HCT116 (cell line): Measurements from ENCODE around the gene RPS2. TPM values are rescaled to one million over a fixed set of nuclear protein-coding genes. Genes with fewer than 3 reads are reported as not detected.
A peak's percentile ranks its signal among the peaks of the same experiment; 100 is the strongest.

Experiments
- ATAC-seq: fragments of 200-7000 bp; cut with Tn5 transposase; 2 replicates; pipeline ENCODE4 v1.9.1; 2020; ENCODE audit warnings: mild to moderate bottlenecking, moderate library complexity
- BruUV-seq: library from RNA; stranded (reverse); fragments of 400-500 nt; replicated peaks from 2 replicates; lab custom pipeline; 2021; lab: Mats Ljungman, UMichigan
- CTCF ChIA-PET: fragments of 300-600 bp; sonication (Branson Sonifier 250); formaldehyde crosslinking; loops from one replicate; lab custom pipeline; 2021; ENCODE audit warnings: antibody characterized with exemption; lab: Charles Lee
- POLR2A ChIA-PET: fragments of 300-600, 350-600 bp; sonication (Branson Sonifier 250); formaldehyde crosslinking; loops from one replicate; lab custom pipeline; 2021; ENCODE audit warnings: antibody characterized with exemption; lab: Charles Lee
- RAD21 ChIA-PET, 2 experiments: fragments of 300-600 bp; sonication (Branson Sonifier 250); formaldehyde crosslinking; loops; one replicate each; lab custom pipeline; 2023; ENCODE audit warnings: low total read pairs in 2 of 2; ENCODE audit not compliant: uncharacterized antibody in 2 of 2, unreplicated experiment in 2 of 2, low non-redundant PET in 1 of 2; lab: Charles Lee
- DNase-seq: peaks from one replicate; pipeline ENCODE4 v3.0.0-alpha.2; 2010; ENCODE audit warnings: low read depth, low spot score
- H2AFZ ChIP-seq: fragments of 200-600 bp; shearing (Covaris generic), sonication (generic); 2 replicates; pipeline ENCODE4 v1.6.1; 2017; ENCODE audit warnings: low read depth, mixed run types, mixed read lengths, antibody characterized with exemption, low read length; ENCODE audit not compliant: poor library complexity, severe bottlenecking
- H3K27ac ChIP-seq: 2 replicates; pipeline ENCODE4 v1.5.1; 2012; ENCODE audit warnings: low read depth, low read length
- H3K27me3 ChIP-seq: fragments of 200-600 bp; sonication (generic); 2 replicates; pipeline ENCODE4 v1.6.1; 2016; ENCODE audit warnings: mixed run types, low read length, mixed read lengths; ENCODE audit not compliant: insufficient read depth
- H3K36me3 ChIP-seq, 2 experiments: fragments of 200-500 bp in 1 of 2; fragments of 200-600 bp in 1 of 2; sonication (Bioruptor generic) in 1 of 2; sonication (generic) in 1 of 2; 2 replicates each; pipeline versions ENCODE4 v1.5.1 to v1.6.1; 2014 to 2016; ENCODE audit warnings: low read length in 2 of 2, inconsistent platforms in 1 of 2, mixed read lengths in 1 of 2, mixed run types in 1 of 2; ENCODE audit not compliant: insufficient read depth in 2 of 2, control insufficient read depth in 1 of 2
- H3K4me1 ChIP-seq, 2 experiments: fragments of 200-600 bp in 1 of 2; sonication (generic) in 1 of 2; 2 replicates each; pipeline versions ENCODE4 v1.5.1 to v1.6.1; 2012 to 2017; ENCODE audit warnings: low read length in 2 of 2, inconsistent platforms in 1 of 2, mild to moderate bottlenecking in 1 of 2, mixed read lengths in 1 of 2, mixed run types in 1 of 2, moderate library complexity in 1 of 2; ENCODE audit not compliant: insufficient read depth in 2 of 2, control insufficient read depth in 1 of 2
- H3K4me2 ChIP-seq: fragments of 200-600 bp; sonication (generic); 2 replicates; pipeline ENCODE4 v1.6.1; 2017; ENCODE audit warnings: mixed run types, low read length, mixed read lengths
- H3K4me3 ChIP-seq, 2 experiments: fragments of 200-600 bp in 1 of 2; sonication (generic) in 1 of 2; replicated peaks in 1 of 2; 2 replicates each; pipeline ENCODE4 v1.5.1; 2011 to 2016; ENCODE audit warnings: low read length in 2 of 2, control low read depth in 1 of 2, low read depth in 1 of 2, mild to moderate bottlenecking in 1 of 2, mixed read lengths in 1 of 2, mixed run types in 1 of 2
- H3K79me2 ChIP-seq: fragments of 200-600 bp; sonication (generic); 2 replicates; pipeline ENCODE4 v1.6.1; 2017; ENCODE audit warnings: mild to moderate bottlenecking, mixed run types, low read length, moderate library complexity, mixed read lengths; ENCODE audit not compliant: insufficient read depth
- H3K9ac ChIP-seq: fragments of 200-600 bp; sonication (generic); 2 replicates; pipeline ENCODE4 v1.6.1; 2016; ENCODE audit warnings: low read length, mixed read lengths
- H3K9me2 ChIP-seq: fragments of 200-600 bp; sonication (generic), shearing (Covaris generic); 2 replicates; pipeline ENCODE4 v1.6.1; 2017; ENCODE audit warnings: mixed run types, mild to moderate bottlenecking, moderate library complexity; ENCODE audit not compliant: insufficient read depth
- H3K9me3 ChIP-seq, 2 experiments: fragments of 200-500 bp in 1 of 2; fragments of 200-600 bp in 1 of 2; sonication (Bioruptor generic) in 1 of 2; sonication (generic) in 1 of 2; 2 replicates each; pipeline ENCODE4 v1.6.1; 2014 to 2017; ENCODE audit warnings: low read length in 2 of 2, mixed read lengths in 2 of 2, inconsistent platforms in 1 of 2, low read depth in 1 of 2, mild to moderate bottlenecking in 1 of 2, mixed run types in 1 of 2, moderate library complexity in 1 of 2; ENCODE audit not compliant: control insufficient read depth in 1 of 2, insufficient read depth in 1 of 2
- H4K20me1 ChIP-seq: fragments of 200-600 bp; sonication (generic), shearing (Covaris generic); 2 replicates; pipeline ENCODE4 v1.6.1; 2017; ENCODE audit warnings: mixed run types, mild to moderate bottlenecking, moderate library complexity; ENCODE audit not compliant: insufficient read depth
- CEBPB ChIP-seq: IDR thresholded peaks from 2 replicates; pipeline ENCODE4 v1.6.1; 2012; ENCODE audit warnings: low read depth
- CTCF ChIP-seq, 3 experiments: fragments of 200-600 bp in 1 of 3; sonication (generic) in 1 of 3; IDR thresholded peaks in 2 of 3; conservative IDR thresholded peaks in 1 of 3; 2 replicates each; pipeline ENCODE4 v1.5.1; 2012 to 2017; ENCODE audit warnings: low read depth in 2 of 3, low read length in 2 of 3, antibody characterized with exemption in 1 of 3, borderline replicate concordance in 1 of 3, control low read depth in 1 of 3, mild to moderate bottlenecking in 1 of 3, mixed read lengths in 1 of 3, mixed run types in 1 of 3, moderate library complexity in 1 of 3; ENCODE audit not compliant: insufficient read depth in 1 of 3
- EGR1 ChIP-seq: IDR thresholded peaks from 2 replicates; pipeline ENCODE4 v1.6.1; 2012; ENCODE audit warnings: low read depth
- EZH2 ChIP-seq: fragments of 200-600 bp; sonication (generic); IDR thresholded peaks from 2 replicates; pipeline ENCODE4 v1.6.1; 2017; ENCODE audit warnings: antibody characterized with exemption, mixed run types
- EZH2phosphoT487 ChIP-seq: fragments of 200-600 bp; IDR thresholded peaks from 2 replicates; pipeline ENCODE4 v1.6.1; 2018; ENCODE audit warnings: antibody characterized with exemption, borderline replicate concordance
- FOSL1 ChIP-seq: IDR thresholded peaks from 2 replicates; pipeline ENCODE4 v1.6.1; 2012; ENCODE audit warnings: low read depth
- JUND ChIP-seq: IDR thresholded peaks from 2 replicates; pipeline ENCODE4 v1.6.1; 2012
- RAD21 ChIP-seq: IDR thresholded peaks from 2 replicates; pipeline ENCODE4 v1.6.1; 2012; ENCODE audit warnings: low read depth, mild to moderate bottlenecking
- REST ChIP-seq: IDR thresholded peaks from 2 replicates; pipeline ENCODE4 v1.6.1; 2012; ENCODE audit warnings: low read depth
- SP1 ChIP-seq: IDR thresholded peaks from 2 replicates; pipeline ENCODE4 v1.6.1; 2012; ENCODE audit warnings: low read depth
- SRF ChIP-seq: IDR thresholded peaks from 2 replicates; pipeline ENCODE4 v1.6.1; 2012; ENCODE audit warnings: low read depth
- TCF7L2 ChIP-seq: IDR thresholded peaks from 2 replicates; pipeline ENCODE4 v1.7.0; 2011; ENCODE audit warnings: borderline replicate concordance, inconsistent platforms; ENCODE audit not compliant: insufficient read depth, insufficient read length; ENCODE audit errors: extremely low read depth
- YY1 ChIP-seq: IDR thresholded peaks from 2 replicates; pipeline ENCODE4 v1.6.1; 2011; ENCODE audit warnings: low read length, low read depth, moderate library complexity, mild to moderate bottlenecking; ENCODE audit not compliant: insufficient replicate concordance; ENCODE audit errors: extremely low read depth
- ZFX ChIP-seq: fragments of 450-650 bp; IDR thresholded peaks from 2 replicates; pipeline ENCODE4 v1.6.1; 2017
- intact Hi-C: fragments of 100-400 bp; cut with micrococcal nuclease; formaldehyde crosslinking; loops from 2 replicates; pipeline ENCODE4 v1.10.0; 2022
- total RNA-seq: library from RNA; stranded (reverse); gene quantifications from one replicate; pipeline ENCODE4 v1.2.1, GENCODE V29; 2021; ENCODE audit not compliant: unreplicated experiment
- TF ChIP-seq, protein P1 (sequence below): IDR thresholded peaks from 2 replicates; pipeline ENCODE4 v1.6.1; 2012
- TF ChIP-seq, protein P2 (sequence below): IDR thresholded peaks from 2 replicates; pipeline ENCODE4 v1.6.1; 2011; ENCODE audit warnings: mild to moderate bottlenecking, low read length, moderate library complexity; ENCODE audit not compliant: insufficient replicate concordance; ENCODE audit errors: extremely low read depth
- TF ChIP-seq, protein P3 (sequence below): IDR thresholded peaks from 2 replicates; pipeline ENCODE4 v1.6.1; 2012

RPS2 gene
- total RNA-seq, 1 experiment from 2014 or later = 6,265 TPM

DNA sequence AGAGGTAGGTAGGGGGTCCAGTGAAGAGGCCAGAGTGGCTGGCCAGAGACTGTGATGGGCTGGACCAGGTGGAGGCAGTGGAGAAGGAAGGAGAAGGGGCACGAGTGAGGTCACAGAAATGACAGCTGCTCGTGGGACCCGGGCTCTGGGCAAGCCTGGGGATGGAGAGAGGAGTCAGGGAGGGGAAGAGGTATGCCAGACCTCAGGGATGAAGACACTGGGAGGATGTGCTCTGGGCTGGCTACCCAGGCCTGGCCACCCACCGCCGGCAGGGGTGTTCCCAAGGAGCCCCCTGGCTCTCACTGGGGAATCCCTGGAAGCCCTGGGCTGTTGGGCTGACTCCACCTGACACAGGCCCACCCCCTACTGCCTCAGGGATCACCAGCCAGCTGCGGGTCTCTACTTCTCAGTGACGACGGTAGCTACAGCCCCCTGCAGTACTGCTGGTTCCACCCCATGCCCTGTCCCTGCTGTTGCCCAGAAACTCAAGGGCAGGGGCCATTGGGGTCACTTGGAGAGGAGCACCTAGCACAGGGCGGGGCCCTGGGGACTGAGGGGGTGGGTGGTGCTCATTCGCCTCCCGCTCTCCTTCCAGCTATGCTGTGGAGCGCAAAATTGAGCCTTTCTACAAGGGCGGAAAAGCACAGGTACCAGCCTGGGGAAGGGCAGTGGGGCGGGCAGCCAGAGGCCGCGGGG lies 9.0 kb upstream of the RPS2 start (continued):
- TF ChIP-seq TCF7L2 = no peak
- TF ChIP-seq, all 23 proteins: peak for 0

DNA sequence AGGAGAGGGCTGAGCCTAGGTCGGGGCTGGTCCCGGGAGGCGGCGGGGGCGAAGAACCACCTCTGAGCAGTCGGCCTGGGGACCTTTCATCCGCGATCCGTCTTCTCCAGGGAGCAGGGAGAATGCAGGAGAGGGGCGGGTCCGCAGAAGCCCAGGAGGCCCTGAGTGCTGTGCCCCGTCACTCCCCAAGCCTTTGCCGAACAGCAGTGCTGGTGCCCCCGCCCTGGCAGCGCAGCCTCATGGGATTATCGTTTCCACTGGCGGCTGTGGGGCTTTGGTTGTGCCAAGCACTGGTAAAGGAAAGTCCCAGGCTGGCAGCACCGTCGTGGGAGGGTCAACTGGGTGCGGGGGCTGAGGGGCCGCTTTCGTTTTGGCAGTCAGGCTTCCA lies 7.9 kb upstream of the RPS2 start:
- Histone ChIP-seq H3K9me3 (no peaks in the 10 kb centered on the region), H3K4me2 (peak overlapping the region; percentile 98), H3K27me3 (no peaks in the 10 kb centered on the region), H3K9ac (peak overlapping the region; percentile 98), H3K4me3 (peak overlapping the region; percentile 75 to 96), H3K36me3 (peaks cover 0 to 35% of the 10 kb centered on the region in 2 experiments; a peak in 2 of 4 replicates), H3K9me2 (no peaks in the 10 kb centered on the region), H3K4me1 (peaks cover 7 to 18% of the 10 kb centered on the region in 2 experiments), H3K27ac (peak overlapping the region; percentile 95), H2AFZ (no peak overlapping the region), H4K20me1 (no peaks in the 10 kb centered on the region), H3K79me2 (peaks cover 37% of the 10 kb centered on the region)
- no peak for DNase-seq
- ATAC-seq = peak; percentile 37
- BruUV-seq = TSS peak; percentile 47
- ChIA-PET CTCF (no interaction called here), RAD21 (no interaction called here), POLR2A (interaction anchor here (1.1 to 4.0 kb wide), 3 partner anchors 11 to 183 kb away, joined by 4 to 21 read pairs (median 5); partner anchors contain the start of gene TRAF7)
- intact Hi-C loops = no loop called here
- TF ChIP-seq EZH2phosphoT487 (no peak), SRF (no peak), CEBPB (no peak), SP1 (no peak), EGR1 (no peak), RAD21 (no peak), JUND (no peak), ZFX (no peak), REST (no peak), CTCF (IDR thresholded peaks at IDR 0.05 in 2 of 3, conservative IDR thresholded peaks at IDR 0.05 in 1 of 3; ENCODE audit: borderline replicate concordance in 1 of 3, insufficient read depth in 1 of 3, low read depth in 2 of 3, low read length in 2 of 3) (no peak), EZH2 (no peak), FOSL1 (no peak), YY1 (no peak)
- TF ChIP-seq, protein P1, sequence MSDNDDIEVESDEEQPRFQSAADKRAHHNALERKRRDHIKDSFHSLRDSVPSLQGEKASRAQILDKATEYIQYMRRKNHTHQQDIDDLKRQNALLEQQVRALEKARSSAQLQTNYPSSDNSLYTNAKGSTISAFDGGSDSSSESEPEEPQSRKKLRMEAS = no peak
- TF ChIP-seq, protein P2, sequence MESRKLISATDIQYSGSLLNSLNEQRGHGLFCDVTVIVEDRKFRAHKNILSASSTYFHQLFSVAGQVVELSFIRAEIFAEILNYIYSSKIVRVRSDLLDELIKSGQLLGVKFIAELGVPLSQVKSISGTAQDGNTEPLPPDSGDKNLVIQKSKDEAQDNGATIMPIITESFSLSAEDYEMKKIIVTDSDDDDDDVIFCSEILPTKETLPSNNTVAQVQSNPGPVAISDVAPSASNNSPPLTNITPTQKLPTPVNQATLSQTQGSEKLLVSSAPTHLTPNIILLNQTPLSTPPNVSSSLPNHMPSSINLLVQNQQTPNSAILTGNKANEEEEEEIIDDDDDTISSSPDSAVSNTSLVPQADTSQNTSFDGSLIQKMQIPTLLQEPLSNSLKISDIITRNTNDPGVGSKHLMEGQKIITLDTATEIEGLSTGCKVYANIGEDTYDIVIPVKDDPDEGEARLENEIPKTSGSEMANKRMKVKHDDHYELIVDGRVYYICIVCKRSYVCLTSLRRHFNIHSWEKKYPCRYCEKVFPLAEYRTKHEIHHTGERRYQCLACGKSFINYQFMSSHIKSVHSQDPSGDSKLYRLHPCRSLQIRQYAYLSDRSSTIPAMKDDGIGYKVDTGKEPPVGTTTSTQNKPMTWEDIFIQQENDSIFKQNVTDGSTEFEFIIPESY = no peak
- TF ChIP-seq, protein P3, sequence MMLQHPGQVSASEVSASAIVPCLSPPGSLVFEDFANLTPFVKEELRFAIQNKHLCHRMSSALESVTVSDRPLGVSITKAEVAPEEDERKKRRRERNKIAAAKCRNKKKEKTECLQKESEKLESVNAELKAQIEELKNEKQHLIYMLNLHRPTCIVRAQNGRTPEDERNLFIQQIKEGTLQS = no peak
